Measurements from ENCODE around the gene AKR1E2.
"Not testable (repeated sequence)": the region's sequence is repeated elsewhere in the genome, so short reads cannot be mapped to it uniquely, and the experiment has no call there.

The AKR1E2 gene

GRCh38 chr10:4810092-4810491 is 15.9 kb upstream of the AKR1E2 start:
- ChIA-PET CTCF (interaction anchor here (1.2 to 2.4 kb wide), 4 partner anchors 12 to 622 kb away, joined by 5 to 7 read pairs (median 7); no protein-coding TSS in a partner anchor), POLR2A (no interaction called here)
- no peak for DNase-seq (ENCODE audit: low read depth, low spot score)
- H3K4me3 ChIP-seq (ENCODE audit: low read depth, low read length), result no peak overlapping the region
- TF ChIP-seq CTCF (IDR thresholded peaks at IDR 0.05; ENCODE audit: insufficient read depth, low read length, missing control alignments), result no peak

- TF ChIP-seq CTCF (IDR thresholded peaks at IDR 0.05; ENCODE audit: insufficient read depth, low read length, missing control alignments), result no peak
- ChIA-PET CTCF (interaction anchor here (0.9 to 1.7 kb wide), 4 partner anchors 10 to 627 kb away, joined by 3 to 7 read pairs (median 4); no protein-coding TSS in a partner anchor), POLR2A (no interaction called here)
- no peak overlapping the region for H3K4me3 ChIP-seq (ENCODE audit: low read depth, low read length)
- no peak for DNase-seq (ENCODE audit: low read depth, low spot score)
These were observed 14.0 kb upstream of the AKR1E2 start for GRCh38 chr10:4812046-4812445.

GRCh38 chr10:4813023-4813422 is 13.0 kb upstream of the AKR1E2 start:
- no peak for TF ChIP-seq CTCF (IDR thresholded peaks at IDR 0.05; ENCODE audit: insufficient read depth, low read length, missing control alignments)
- CTCF ChIA-PET, result interaction anchor here (0.9 to 3.5 kb wide), 10 partner anchors 9 to 634 kb away, joined by 4 to 85 read pairs (median 22); no protein-coding TSS in a partner anchor
- POLR2A ChIA-PET, result no interaction called here
- H3K4me3 ChIP-seq (ENCODE audit: low read depth, low read length), result no peak overlapping the region
- peak; percentile 21 for DNase-seq (ENCODE audit: low read depth, low spot score)

- ChIA-PET POLR2A (no interaction called here), CTCF (interaction anchor here (0.9 to 3.5 kb wide), 18 partner anchors 10 to 810 kb away, joined by 3 to 85 read pairs (median 13); partner anchors contain the start of genes AKR1E2 and NET1)
- no peak overlapping the region for H3K4me3 ChIP-seq (ENCODE audit: low read depth, low read length)
- no peak for TF ChIP-seq CTCF (IDR thresholded peaks at IDR 0.05; ENCODE audit: insufficient read depth, low read length, missing control alignments)
- no peak for DNase-seq (ENCODE audit: low read depth, low spot score)
These were observed 12.5 kb upstream of the AKR1E2 start for GRCh38 chr10:4813496-4813895.

- DNase-seq (ENCODE audit: low read depth, low spot score); POLR2A ChIA-PET; H3K4me3 ChIP-seq (ENCODE audit: low read depth, low read length): not testable (repeated sequence)
- CTCF ChIA-PET, result interaction anchor here (0.6 to 3.5 kb wide), 31 partner anchors 7 to 1618 kb away, joined by 3 to 85 read pairs (median 5); partner anchors contain the start of genes AKR1C3 and AKR1E2
These were observed 10.3 kb upstream of the AKR1E2 start for GRCh38 chr10:4815646-4816180.

- TF ChIP-seq CTCF (IDR thresholded peaks at IDR 0.05; ENCODE audit: insufficient read depth, low read length, missing control alignments), result no peak
- POLR2A ChIA-PET, result no interaction called here
- DNase-seq (ENCODE audit: low read depth, low spot score), result no peak
- CTCF ChIA-PET, result interaction anchor here (0.8 to 8.3 kb wide), 6 partner anchors 9 to 624 kb away, joined by 3 to 48 read pairs (median 4); partner anchors contain the start of gene AKR1E2
- no peak overlapping the region for H3K4me3 ChIP-seq (ENCODE audit: low read depth, low read length)
These were observed 9.0 kb upstream of the AKR1E2 start for GRCh38 chr10:4816966-4817365.

- CTCF ChIA-PET, result interaction anchor here (0.6 to 8.3 kb wide), 6 partner anchors 8 to 615 kb away, joined by 3 to 48 read pairs (median 3); no protein-coding TSS in a partner anchor
- no peak for DNase-seq (ENCODE audit: low read depth, low spot score)
- H3K4me3 ChIP-seq (ENCODE audit: low read depth, low read length), result no peak overlapping the region
- POLR2A ChIA-PET, result no interaction called here
- TF ChIP-seq CTCF (IDR thresholded peaks at IDR 0.05; ENCODE audit: insufficient read depth, low read length, missing control alignments), result no peak
These were observed 6.9 kb upstream of the AKR1E2 start for GRCh38 chr10:4819067-4819466.
